ENCODE data around the gene CREBBP.

The CREBBP gene

GRCh38 chr16:3734758-3735221, 145.7 kb downstream of the CREBBP start:
- Histone ChIP-seq H3K9ac (no peak overlapping the region), H3K4me3 (ENCODE audit: low read depth, low read length) (no peak overlapping the region), H3K4me1 (no peaks in the 10 kb centered on the region), H3K27ac (no peak overlapping the region), H3K79me2 (peaks cover 11% of the 10 kb centered on the region), H3K27me3 (ENCODE audit: control insufficient read depth, insufficient read depth, low read length) (no peaks in the 10 kb centered on the region), H3K36me3 (ENCODE audit: control insufficient read depth, insufficient read depth, low read length) (no peaks in the 10 kb centered on the region), H2AFZ (no peak overlapping the region), H3K9me3 (ENCODE audit: control insufficient read depth, low read length) (no peaks in the 10 kb centered on the region), H3K4me2 (ENCODE audit: low read length) (no peak overlapping the region)
- no peak for TF ChIP-seq CTCF (IDR thresholded peaks at IDR 0.05)

GRCh38 chr16:3734084-3734757, 146.3 kb downstream of the CREBBP start:
- Histone ChIP-seq H3K9ac (no peak overlapping the region), H3K36me3 (ENCODE audit: control insufficient read depth, insufficient read depth, low read length) (no peaks in the 10 kb centered on the region), H3K79me2 (peaks cover 11% of the 10 kb centered on the region), H3K27me3 (ENCODE audit: control insufficient read depth, insufficient read depth, low read length) (no peaks in the 10 kb centered on the region), H3K4me3 (ENCODE audit: low read depth, low read length) (no peak overlapping the region), H3K4me1 (no peaks in the 10 kb centered on the region), H3K27ac (no peak overlapping the region), H3K4me2 (ENCODE audit: low read length) (no peak overlapping the region), H2AFZ (no peak overlapping the region), H3K9me3 (ENCODE audit: control insufficient read depth, low read length) (no peaks in the 10 kb centered on the region)
- no peak for TF ChIP-seq CTCF (IDR thresholded peaks at IDR 0.05)

- H3K9ac ChIP-seq: no peak overlapping the region
- H3K4me1 ChIP-seq: no peaks in the 10 kb centered on the region
- no peak overlapping the region for H3K4me3 ChIP-seq (ENCODE audit: low read depth, low read length)
- H3K9me3 ChIP-seq (ENCODE audit: control insufficient read depth, low read length): no peaks in the 10 kb centered on the region
- no peak overlapping the region for H3K27ac ChIP-seq
- peaks cover 11% of the 10 kb centered on the region for H3K79me2 ChIP-seq
- H2AFZ ChIP-seq: no peak overlapping the region
- no peaks in the 10 kb centered on the region for H3K27me3 ChIP-seq (ENCODE audit: control insufficient read depth, insufficient read depth, low read length)
- H3K4me2 ChIP-seq (ENCODE audit: low read length): no peak overlapping the region
- H3K36me3 ChIP-seq (ENCODE audit: control insufficient read depth, insufficient read depth, low read length): no peaks in the 10 kb centered on the region
- no peak for TF ChIP-seq CTCF (IDR thresholded peaks at IDR 0.05)
Measured at GRCh38 chr16:3732171-3732570, 148.3 kb downstream of the CREBBP start.

GRCh38 chr16:3731126-3731935, 149.2 kb downstream of the CREBBP start:
- H3K79me2 ChIP-seq: peaks cover 11% of the 10 kb centered on the region
- H3K9ac ChIP-seq: no peak overlapping the region
- H3K27me3 ChIP-seq (ENCODE audit: control insufficient read depth, insufficient read depth, low read length): no peaks in the 10 kb centered on the region
- H3K4me3 ChIP-seq (ENCODE audit: low read depth, low read length): no peak overlapping the region
- no peak overlapping the region for H3K4me2 ChIP-seq (ENCODE audit: low read length)
- no peak for TF ChIP-seq CTCF (IDR thresholded peaks at IDR 0.05)
- H2AFZ ChIP-seq: no peak overlapping the region
- no peaks in the 10 kb centered on the region for H3K4me1 ChIP-seq
- H3K36me3 ChIP-seq (ENCODE audit: control insufficient read depth, insufficient read depth, low read length): no peaks in the 10 kb centered on the region
- H3K9me3 ChIP-seq (ENCODE audit: control insufficient read depth, low read length): no peaks in the 10 kb centered on the region
- no peak overlapping the region for H3K27ac ChIP-seq
